MM.1S (cell line): ENCODE results near the gene CNKSR3.

Experiments used
- CTCF ChIP-seq: fragments of 300-600 bp; sonication (generic); IDR thresholded peaks from 2 replicates; pipeline ENCODE4 v1.5.1; 2016; ENCODE audit warnings: antibody characterized with exemption, low read length, mixed read lengths
- EZH2 ChIP-seq: fragments of 300-600 bp; sonication (generic); optimal IDR thresholded peaks from 2 replicates; pipeline ENCODE3; 2017; ENCODE audit warnings: low read depth, mild to moderate bottlenecking, antibody characterized with exemption, low read length, mixed read lengths
- EZH2phosphoT487 ChIP-seq: fragments of 300-600 bp; sonication (generic); IDR thresholded peaks from 2 replicates; pipeline ENCODE4 v1.6.1; 2018; ENCODE audit warnings: antibody characterized with exemption, low read length

GRCh38 chr6:154503658-154504057 lies 6.8 kb downstream of the CNKSR3 start:
- TF ChIP-seq CTCF, result no peak
- TF ChIP-seq EZH2, result no peak
- no peak for TF ChIP-seq EZH2phosphoT487
